SK-N-SH (cell line): Measurements from ENCODE around the gene BRINP3. TPM values are rescaled to one million over a fixed set of nuclear protein-coding genes. Genes with fewer than 3 reads are reported as not detected.

Experiments used
- CTCF ChIA-PET: fragments of 300-600, 350-600 bp; formaldehyde crosslinking; extraction: SDS; loops from one replicate; lab custom pipeline; 2021; lab: Yijun Ruan, JAX
- POLR2A ChIA-PET: fragments of 350-600 bp; sonication (Branson Sonifier 250); formaldehyde crosslinking; extraction: SDS; loops from one replicate; lab custom pipeline; 2020; ENCODE audit warnings: antibody characterized with exemption, inconsistent platforms; lab: Yijun Ruan, JAX
- DNase-seq: peaks from one replicate; pipeline ENCODE4 v3.0.0; 2012
- H2AFZ ChIP-seq: fragments of 200-600 bp; sonication (generic); 2 replicates; pipeline ENCODE4 v1.8.1; 2016; ENCODE audit warnings: antibody characterized with exemption, mild to moderate bottlenecking, low read depth
- H3F3A ChIP-seq: fragments of 200-600 bp; sonication (generic); replicated peaks from 2 replicates; pipeline ENCODE3; 2016; ENCODE audit warnings: antibody characterized with exemption, mild to moderate bottlenecking; ENCODE audit not compliant: insufficient read depth
- H3K27ac ChIP-seq, 2 experiments: fragments of 200-500 bp in 1 of 2; fragments of 200-600 bp in 1 of 2; sonication (Bioruptor generic) in 1 of 2; sonication (generic), shearing (Covaris generic) in 1 of 2; 2 replicates each; pipeline versions ENCODE4 v1.5.1 to v1.6.1; 2014 to 2016; ENCODE audit warnings: low read depth in 2 of 2, inconsistent platforms in 1 of 2, low read length in 1 of 2, mild to moderate bottlenecking in 1 of 2, mixed read lengths in 1 of 2
- H3K27me3 ChIP-seq: fragments of 200-600 bp; sonication (generic), shearing (Covaris generic); 2 replicates; pipeline ENCODE4 v1.6.1; 2016; ENCODE audit warnings: mixed run types; ENCODE audit not compliant: insufficient read depth
- H3K36me3 ChIP-seq, 2 experiments: fragments of 200-500 bp in 1 of 2; fragments of 200-600 bp in 1 of 2; sonication (Bioruptor generic) in 1 of 2; sonication (generic) in 1 of 2; replicated peaks in 1 of 2; 2 replicates each; pipeline versions ENCODE3 to v1.5.1; 2014 to 2016; ENCODE audit warnings: low read length in 1 of 2, mild to moderate bottlenecking in 1 of 2; ENCODE audit not compliant: insufficient read depth in 2 of 2, control insufficient read depth in 1 of 2
- H3K4me1 ChIP-seq, 2 experiments: fragments of 200-500 bp in 1 of 2; fragments of 200-600 bp in 1 of 2; sonication (Bioruptor generic) in 1 of 2; sonication (generic), shearing (Covaris generic) in 1 of 2; 2 replicates each; pipeline versions ENCODE4 v1.5.1 to v1.6.1; 2014 to 2016; ENCODE audit warnings: low read depth in 1 of 2, low read length in 1 of 2, mixed run types in 1 of 2; ENCODE audit not compliant: insufficient read depth in 2 of 2, control insufficient read depth in 1 of 2
- H3K4me2 ChIP-seq: fragments of 200-600 bp; sonication (generic), shearing (Covaris generic); 2 replicates; pipeline ENCODE4 v1.6.1; 2017; ENCODE audit warnings: mixed run types
- H3K4me3 ChIP-seq, 2 experiments: fragments of 200-500 bp in 1 of 2; fragments of 200-600 bp in 1 of 2; sonication (Bioruptor generic) in 1 of 2; sonication (generic), shearing (Covaris generic) in 1 of 2; 2 replicates each; pipeline versions ENCODE4 v1.5.1 to v1.8.1; 2014 to 2016; ENCODE audit warnings: low read depth in 2 of 2, inconsistent platforms in 1 of 2, low read length in 1 of 2, mild to moderate bottlenecking in 1 of 2, mixed read lengths in 1 of 2, moderate library complexity in 1 of 2
- H3K79me2 ChIP-seq: fragments of 200-600 bp; sonication (generic); 2 replicates; pipeline ENCODE4 v1.8.1; 2017; ENCODE audit warnings: mild to moderate bottlenecking; ENCODE audit not compliant: insufficient read depth
- H3K9ac ChIP-seq: fragments of 200-600 bp; sonication (generic); 2 replicates; pipeline ENCODE4 v1.6.1; 2017; ENCODE audit warnings: mixed run types
- H3K9me2 ChIP-seq: fragments of 200-600 bp; sonication (generic); 2 replicates; pipeline ENCODE4 v1.6.1; 2017; ENCODE audit warnings: mixed run types
- H3K9me3 ChIP-seq: fragments of 200-600 bp; sonication (generic); 2 replicates; pipeline ENCODE4 v1.6.1; 2017; ENCODE audit warnings: mixed run types, mild to moderate bottlenecking, moderate library complexity
- H4K20me1 ChIP-seq: fragments of 200-600 bp; sonication (generic); 2 replicates; pipeline ENCODE4 v1.6.1; 2017; ENCODE audit warnings: mild to moderate bottlenecking, mixed run types; ENCODE audit not compliant: insufficient read depth
- CHD2 ChIP-seq: fragments of 150-350 bp; IDR thresholded peaks from 2 replicates; pipeline ENCODE4 v1.6.1; 2018; ENCODE audit warnings: low read length; ENCODE audit not compliant: partially characterized antibody
- CTCF ChIP-seq: fragments of 200-600 bp; sonication (generic); IDR thresholded peaks from 2 replicates; pipeline ENCODE4 v1.6.1; 2017; ENCODE audit warnings: antibody characterized with exemption, mild to moderate bottlenecking, moderate library complexity
- ELF1 ChIP-seq: IDR thresholded peaks from 2 replicates; pipeline ENCODE4 v1.4.0; 2012
- FOSL2 ChIP-seq: IDR thresholded peaks from 2 replicates; pipeline ENCODE4 v1.4.0; 2012; ENCODE audit warnings: low read depth, mild to moderate bottlenecking, moderate library complexity, borderline replicate concordance
- FOXM1 ChIP-seq: IDR thresholded peaks from 2 replicates; pipeline ENCODE4 v1.4.0; 2012; ENCODE audit warnings: low read depth, mild to moderate bottlenecking
- GABPA ChIP-seq: IDR thresholded peaks from 2 replicates; pipeline ENCODE4 v1.4.0; 2012; ENCODE audit warnings: low read depth, mild to moderate bottlenecking
- GATA2 ChIP-seq: sonication (generic); formaldehyde crosslinking; IDR thresholded peaks from 2 replicates; pipeline ENCODE4 v1.5.0; 2020; ENCODE audit warnings: mild to moderate bottlenecking, missing genetic modification reagents
- POLR2AphosphoS5 ChIP-seq: IDR thresholded peaks from 2 replicates; pipeline ENCODE4 v1.6.1; 2012; ENCODE audit warnings: low read depth, low read length
- RCOR1 ChIP-seq: fragments of 150-350 bp; IDR thresholded peaks from 2 replicates; pipeline ENCODE4 v1.6.1; 2017; ENCODE audit warnings: antibody characterized with exemption, low read length
- SIN3A ChIP-seq: IDR thresholded peaks from 2 replicates; pipeline ENCODE4 v1.6.1; 2012; ENCODE audit warnings: low read depth, mild to moderate bottlenecking, low read length, moderate library complexity, borderline replicate concordance
- TAF1 ChIP-seq: IDR thresholded peaks from 2 replicates; pipeline ENCODE4 v1.6.1; 2012; ENCODE audit warnings: low read depth, mild to moderate bottlenecking, low read length, moderate library complexity, borderline replicate concordance
- TEAD4 ChIP-seq: IDR thresholded peaks from 2 replicates; pipeline ENCODE4 v1.4.0; 2012; ENCODE audit warnings: mild to moderate bottlenecking, borderline replicate concordance; ENCODE audit not compliant: insufficient read depth
- USF2 ChIP-seq: fragments of 150-350 bp; IDR thresholded peaks from 2 replicates; pipeline ENCODE4 v1.6.1; 2017; ENCODE audit warnings: antibody characterized with exemption, low read length, low read depth, borderline replicate concordance
- WGBS: methylation state at CpG from one replicate; pipeline ENCODE4 v1.1.6; 2017; ENCODE audit warnings: low lambda C conversion rate; 5-methylcytosine and 5-hydroxymethylcytosine counted together
- polyA plus RNA-seq, 3 experiments: library from polyadenylated mRNA; depleted of rRNA; stranded (reverse); fragments of >200 nt; gene quantifications; 2 replicates each; pipeline ENCODE4 v1.2.3, GENCODE V29; 2012
- TF ChIP-seq, protein P1 (sequence below): IDR thresholded peaks from 2 replicates; pipeline ENCODE4; 2012
- TF ChIP-seq, protein P2 (sequence below): fragments of 150-350 bp; IDR thresholded peaks from 2 replicates; pipeline ENCODE4 v1.6.1; 2016; ENCODE audit warnings: mild to moderate bottlenecking, low read depth, low read length

BRINP3 gene
- polyA plus RNA-seq, 1 of the 3 experiments (the other 2 are of a cell fraction) = not detected

- TF ChIP-seq, protein P1, sequence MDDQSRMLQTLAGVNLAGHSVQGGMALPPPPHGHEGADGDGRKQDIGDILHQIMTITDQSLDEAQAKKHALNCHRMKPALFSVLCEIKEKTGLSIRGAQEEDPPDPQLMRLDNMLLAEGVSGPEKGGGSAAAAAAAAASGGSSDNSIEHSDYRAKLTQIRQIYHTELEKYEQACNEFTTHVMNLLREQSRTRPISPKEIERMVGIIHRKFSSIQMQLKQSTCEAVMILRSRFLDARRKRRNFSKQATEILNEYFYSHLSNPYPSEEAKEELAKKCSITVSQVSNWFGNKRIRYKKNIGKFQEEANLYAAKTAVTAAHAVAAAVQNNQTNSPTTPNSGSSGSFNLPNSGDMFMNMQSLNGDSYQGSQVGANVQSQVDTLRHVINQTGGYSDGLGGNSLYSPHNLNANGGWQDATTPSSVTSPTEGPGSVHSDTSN = no peak
- TF ChIP-seq FOSL2 (no peak), FOXM1 (no peak), SIN3A (no peak), POLR2AphosphoS5 (no peak), USF2 (no peak)
- TF ChIP-seq, protein P2, sequence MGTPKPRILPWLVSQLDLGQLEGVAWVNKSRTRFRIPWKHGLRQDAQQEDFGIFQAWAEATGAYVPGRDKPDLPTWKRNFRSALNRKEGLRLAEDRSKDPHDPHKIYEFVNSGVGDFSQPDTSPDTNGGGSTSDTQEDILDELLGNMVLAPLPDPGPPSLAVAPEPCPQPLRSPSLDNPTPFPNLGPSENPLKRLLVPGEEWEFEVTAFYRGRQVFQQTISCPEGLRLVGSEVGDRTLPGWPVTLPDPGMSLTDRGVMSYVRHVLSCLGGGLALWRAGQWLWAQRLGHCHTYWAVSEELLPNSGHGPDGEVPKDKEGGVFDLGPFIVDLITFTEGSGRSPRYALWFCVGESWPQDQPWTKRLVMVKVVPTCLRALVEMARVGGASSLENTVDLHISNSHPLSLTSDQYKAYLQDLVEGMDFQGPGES = no peak
Observed at GRCh38 chr1:190192627-190193026, 285.0 kb downstream of the BRINP3 start (continued).

GRCh38 chr1:190183588-190183987 is 294.1 kb downstream of the BRINP3 start:
- Histone ChIP-seq H3K9me3 (no peaks in the 10 kb centered on the region), H2AFZ (no peak overlapping the region), H3K4me3 (no peak overlapping the region), H3K79me2 (no peaks in the 10 kb centered on the region), H3K27ac (no peak overlapping the region), H3K9me2 (no peaks in the 10 kb centered on the region), H3K9ac (no peak overlapping the region), H3F3A (no peaks in the 10 kb centered on the region), H3K4me1 (no peaks in the 10 kb centered on the region; a peak in 1 of 4 replicates), H4K20me1 (no peaks in the 10 kb centered on the region), H3K27me3 (no peaks in the 10 kb centered on the region), H3K36me3 (no peaks in the 10 kb centered on the region), H3K4me2 (no peak overlapping the region)
- 57% methylated on average over 1 of the region's 1 CpG for WGBS
- ChIA-PET POLR2A (no interaction called here), CTCF (no interaction called here)
- no peak for DNase-seq
- TF ChIP-seq TAF1 = no peak
- TF ChIP-seq POLR2AphosphoS5 = no peak
- TF ChIP-seq GATA2 (CRISPR knock-in tag) = no peak
- no peak for TF ChIP-seq GABPA
- TF ChIP-seq USF2 = no peak
- no peak for TF ChIP-seq RCOR1
- no peak for TF ChIP-seq CTCF
- TF ChIP-seq, protein P2 = no peak
- TF ChIP-seq CHD2 = no peak
- no peak for TF ChIP-seq SIN3A
- no peak for TF ChIP-seq ELF1
- no peak for TF ChIP-seq TEAD4
